Stimulated activated naive CD4-positive, alpha-beta T cell treated with Interleukin-2 at 50 U/mL for 16 hours (primary cell): ENCODE measurements around the gene MTHFSD.

ENCODE experiments used
- DNase-seq: peaks from one replicate; lab custom pipeline; 2025; lab: John Stamatoyannopoulos, UW

Gene MTHFSD

GRCh38 chr16:86570558-86571529 is 15.8 kb upstream of the MTHFSD start:
- DNase-seq = no peak

GRCh38 chr16:86569701-86570447 is 14.8 kb upstream of the MTHFSD start:
- no peak for DNase-seq

DNA sequence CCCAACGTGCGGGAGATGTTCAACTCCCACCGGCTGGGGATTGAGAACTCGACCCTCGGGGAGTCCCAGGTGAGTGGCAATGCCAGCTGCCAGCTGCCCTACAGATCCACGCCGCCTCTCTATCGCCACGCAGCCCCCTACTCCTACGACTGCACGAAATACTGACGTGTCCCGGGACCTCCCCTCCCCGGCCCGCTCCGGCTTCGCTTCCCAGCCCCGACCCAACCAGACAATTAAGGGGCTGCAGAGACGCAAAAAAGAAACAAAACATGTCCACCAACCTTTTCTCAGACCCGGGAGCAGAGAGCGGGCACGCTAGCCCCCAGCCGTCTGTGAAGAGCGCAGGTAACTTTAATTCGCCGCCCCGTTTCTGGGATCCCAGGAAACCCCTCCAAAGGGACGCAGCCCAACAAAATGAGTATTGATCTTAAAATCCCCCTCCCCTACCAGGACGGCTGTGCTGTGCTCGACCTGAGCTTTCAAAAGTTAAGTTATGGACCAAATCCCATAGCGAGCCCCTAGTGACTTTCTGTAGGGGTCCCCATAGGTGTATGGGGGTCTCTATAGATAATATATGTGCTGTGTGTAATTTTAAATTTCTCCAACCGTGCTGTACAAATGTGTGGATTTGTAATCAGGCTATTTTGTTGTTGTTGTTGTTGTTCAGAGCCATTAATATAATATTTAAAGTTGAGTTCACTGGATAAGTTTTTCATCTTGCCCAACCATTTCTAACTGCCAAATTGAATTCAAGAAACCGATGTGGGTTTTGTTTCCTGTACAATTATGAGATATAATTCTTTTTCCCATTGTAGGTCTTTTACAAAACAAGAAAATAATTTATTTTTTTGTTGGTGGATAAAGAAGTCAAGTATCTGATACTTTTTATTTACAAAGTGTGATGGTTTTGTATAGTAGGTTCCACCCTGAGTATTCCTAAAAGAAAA is 13.9 kb upstream of the MTHFSD start:
- no peak for DNase-seq

GRCh38 chr16:86567701-86568581 is 12.9 kb upstream of the MTHFSD start:
- DNase-seq = no peak

DNA sequence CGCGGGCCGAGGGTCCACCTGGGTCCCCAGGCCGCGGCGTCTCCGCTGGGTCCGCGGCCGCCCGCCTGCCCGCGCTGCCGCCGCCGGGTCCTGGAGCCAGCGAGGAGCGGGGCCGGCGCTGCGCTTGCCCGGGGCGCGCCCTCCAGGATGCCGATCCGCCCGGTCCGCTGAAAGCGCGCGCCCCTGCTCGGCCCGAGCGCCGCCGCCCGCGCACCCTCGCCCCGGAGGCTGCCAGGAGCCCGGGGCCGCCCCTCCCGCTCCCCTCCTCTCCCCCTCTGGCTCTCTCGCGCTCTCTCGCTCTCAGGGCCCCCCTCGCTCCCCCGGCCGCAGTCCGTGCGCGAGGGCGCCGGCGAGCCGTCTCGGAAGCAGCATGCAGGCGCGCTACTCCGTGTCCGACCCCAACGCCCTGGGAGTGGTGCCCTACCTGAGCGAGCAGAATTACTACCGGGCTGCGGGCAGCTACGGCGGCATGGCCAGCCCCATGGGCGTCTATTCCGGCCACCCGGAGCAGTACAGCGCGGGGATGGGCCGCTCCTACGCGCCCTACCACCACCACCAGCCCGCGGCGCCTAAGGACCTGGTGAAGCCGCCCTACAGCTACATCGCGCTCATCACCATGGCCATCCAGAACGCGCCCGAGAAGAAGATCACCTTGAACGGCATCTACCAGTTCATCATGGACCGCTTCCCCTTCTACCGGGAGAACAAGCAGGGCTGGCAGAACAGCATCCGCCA is 12.1 kb upstream of the MTHFSD start:
- no peak for DNase-seq

DNA sequence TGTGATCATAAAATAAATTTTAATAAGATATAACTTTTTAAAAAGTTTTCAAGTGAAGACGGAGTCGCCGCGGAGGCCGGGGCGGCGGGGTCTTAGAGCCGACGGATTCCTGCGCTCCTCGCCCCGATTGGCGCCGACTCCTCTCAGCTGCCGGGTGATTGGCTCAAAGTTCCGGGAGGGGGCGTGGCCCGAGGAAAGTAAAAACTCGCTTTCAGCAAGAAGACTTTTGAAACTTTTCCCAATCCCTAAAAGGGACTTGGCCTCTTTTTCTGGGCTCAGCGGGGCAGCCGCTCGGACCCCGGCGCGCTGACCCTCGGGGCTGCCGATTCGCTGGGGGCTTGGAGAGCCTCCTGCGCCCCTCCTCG is 11.5 kb upstream of the MTHFSD start, which contains the start of gene FOXC2:
TSS of gene FOXC2 (plus strand) at position 229 of the 365 bp plus-strand sequence. CDS start 507 bp downstream, outside the sequence.
- DNase-seq = peak; percentile 46

- DNase-seq = no peak
These were observed 10.8 kb upstream of the MTHFSD start for GRCh38 chr16:86565644-86566511.

GRCh38 chr16:86565181-86565631 is 10.2 kb upstream of the MTHFSD start:
- no peak for DNase-seq

GRCh38 chr16:86563469-86564345 is 8.7 kb upstream of the MTHFSD start:
- peak; percentile 82 for DNase-seq

DNA sequence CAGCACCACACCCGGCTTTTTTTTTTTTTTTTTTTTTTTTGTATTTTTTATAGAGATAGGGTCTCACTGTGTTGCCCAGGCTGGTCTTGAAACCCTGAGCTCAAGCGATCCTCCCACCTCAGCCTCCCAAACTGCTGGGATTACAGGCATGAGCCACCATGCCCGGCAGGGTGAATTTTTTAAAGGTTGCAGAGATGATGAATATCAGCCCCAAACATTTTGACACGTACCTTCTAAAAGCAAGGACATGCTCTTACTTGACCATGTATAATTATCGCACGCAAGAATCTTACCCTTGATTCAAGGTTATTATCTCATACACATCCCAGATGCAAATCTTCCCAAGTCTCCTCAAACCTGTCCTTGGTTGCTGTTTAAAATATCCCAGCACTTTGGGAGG is 7.3 kb upstream of the MTHFSD start:
- no peak for DNase-seq

- no peak for DNase-seq
These were observed 4.8 kb upstream of the MTHFSD start for GRCh38 chr16:86559802-86560305.

- no peak for DNase-seq
These were observed 3.5 kb upstream of the MTHFSD start for GRCh38 chr16:86558355-86559193.

DNA sequence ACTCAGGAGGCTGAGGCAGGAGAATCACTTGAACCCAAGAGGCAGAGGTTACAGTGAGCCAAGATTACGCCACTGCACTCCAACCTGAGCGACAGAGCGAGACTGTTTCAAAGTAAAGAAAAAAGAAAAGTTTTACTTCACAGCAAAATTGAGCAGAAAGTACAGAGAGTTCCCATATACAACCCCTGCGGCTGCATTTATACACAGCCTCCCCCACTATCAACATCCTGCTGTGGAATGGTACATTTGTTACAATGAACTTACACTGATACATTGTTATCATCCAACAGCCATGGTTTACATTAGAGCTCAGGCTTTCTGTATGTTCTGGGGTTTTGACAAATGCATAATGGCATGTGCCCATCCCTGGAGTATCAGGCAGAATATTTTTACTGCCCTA is 2.6 kb upstream of the MTHFSD start:
- DNase-seq = no peak

GRCh38 chr16:86556576-86556975 is 1.5 kb upstream of the MTHFSD start:
- DNase-seq = no peak

- DNase-seq = no peak
These were observed 655 bp upstream of the MTHFSD start for GRCh38 chr16:86555704-86556075.

DNA sequence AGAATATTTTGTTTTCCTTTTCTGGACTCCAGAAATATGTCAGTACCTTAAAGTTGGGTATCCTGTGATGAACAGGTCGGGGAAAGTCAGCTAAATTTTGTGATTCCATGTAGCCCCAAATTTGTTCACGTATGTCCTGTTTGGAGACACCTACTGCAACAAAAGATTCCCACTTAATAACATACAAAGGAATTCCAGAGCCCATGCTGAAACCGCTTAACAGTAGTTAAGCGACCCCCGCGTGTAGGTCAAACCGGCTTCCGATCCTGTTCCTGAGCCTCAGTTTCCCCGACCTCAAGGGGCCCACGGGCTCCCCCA is 477 bp downstream of the MTHFSD start:
- DNase-seq = no peak

GRCh38 chr16:86553356-86553755 is 1.7 kb downstream of the MTHFSD start:
- no peak for DNase-seq
